Measurements from ENCODE around the gene PPP4R1.
"Not testable (repeated sequence)": the region's sequence is repeated elsewhere in the genome, so short reads cannot be mapped to it uniquely, and the experiment has no call there.

PPP4R1 gene

DNA sequence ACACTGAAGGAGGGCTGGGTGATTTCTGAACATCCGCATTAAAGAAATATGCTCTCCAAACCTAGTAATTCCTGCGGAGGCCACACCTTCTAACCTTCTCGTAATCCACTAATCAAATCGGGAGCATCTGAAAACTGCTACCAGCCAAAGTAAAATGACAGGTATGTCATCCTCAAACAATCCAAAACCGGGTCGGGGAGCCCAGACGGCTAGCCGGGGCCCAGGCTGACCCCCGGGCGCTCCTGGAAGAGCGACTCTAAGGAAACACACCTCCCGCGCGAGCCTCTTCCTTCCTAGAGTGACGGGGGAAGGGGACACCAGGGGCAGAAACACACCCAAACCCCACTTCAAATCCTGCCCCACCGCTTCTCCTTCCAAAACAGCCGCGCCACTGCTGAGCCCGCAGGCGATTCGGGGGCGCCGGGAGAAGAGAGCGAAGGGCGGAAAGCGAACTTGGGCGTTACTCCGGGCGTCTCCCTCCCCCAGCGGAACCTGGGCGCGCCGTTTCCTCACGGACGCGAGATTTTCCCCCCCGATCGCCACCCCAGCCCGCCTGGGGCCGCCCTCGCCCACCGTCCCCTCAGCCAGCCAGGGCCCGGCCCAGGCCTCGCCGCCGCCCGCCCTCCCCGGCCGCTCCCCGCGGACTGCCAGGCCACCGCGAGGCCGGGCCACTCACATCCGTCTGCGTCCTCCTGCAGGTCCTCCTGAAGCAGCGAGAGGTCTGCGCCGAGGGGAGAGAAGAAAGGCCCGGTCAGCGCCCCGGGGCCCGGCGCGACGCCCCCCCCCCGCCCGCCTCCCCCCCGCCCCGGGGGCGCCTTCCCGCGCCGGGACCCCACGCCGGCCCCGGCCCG, 584 bp downstream of the PPP4R1 start:
- peak overlapping the region; percentile 74 for H3K4me2 ChIP-seq
- H3K27me3 ChIP-seq: no peaks in the 10 kb centered on the region
- peaks cover 40% of the 10 kb centered on the region for H3K4me1 ChIP-seq
- H3K9me3 ChIP-seq: no peaks in the 10 kb centered on the region
- H3K9ac ChIP-seq: peak overlapping the region; percentile 96
- H4K20me1 ChIP-seq: peaks cover 49% of the 10 kb centered on the region
- TF ChIP-seq Cebpa-rat (IDR thresholded peaks at IDR 0.05): no peak
- peaks cover 22% of the 10 kb centered on the region for H3K36me3 ChIP-seq
- H3K27ac ChIP-seq: peak overlapping the region; percentile 94
- H3K4me3 ChIP-seq: peak overlapping the region; percentile 92

DNA sequence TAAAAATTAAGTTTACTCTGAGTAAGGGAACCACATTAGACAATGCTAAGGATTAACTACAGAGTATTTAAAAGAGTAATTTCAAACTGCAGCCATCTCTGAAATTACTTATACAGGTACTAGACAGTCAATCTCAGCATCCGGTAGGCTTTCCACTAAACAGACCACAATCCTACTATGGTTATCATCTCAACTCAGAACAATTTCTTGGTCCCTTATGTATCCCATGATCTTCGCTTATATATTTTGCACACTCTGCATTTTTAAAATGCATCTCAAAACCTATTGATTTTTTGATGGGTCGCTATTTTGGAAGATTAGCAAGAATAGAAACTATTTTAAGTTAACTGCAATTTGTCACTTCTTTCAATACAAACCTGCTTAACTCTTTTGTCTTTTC, 1.4 kb downstream of the PPP4R1 start:
- peaks cover 40% of the 10 kb centered on the region for H3K4me1 ChIP-seq
- H3K9ac ChIP-seq: peak overlapping the region; percentile 96
- peaks cover 27% of the 10 kb centered on the region for H3K36me3 ChIP-seq
- H3K4me3 ChIP-seq: peak overlapping the region; percentile 92
- H3K27ac ChIP-seq: 0 out of 2 replicates have a peak overlapping the region, but pooled peaks have one; percentile 94
- no peaks in the 10 kb centered on the region for H3K9me3 ChIP-seq
- peaks cover 57% of the 10 kb centered on the region for H4K20me1 ChIP-seq
- peak overlapping the region; percentile 74 for H3K4me2 ChIP-seq
- TF ChIP-seq Cebpa-rat (IDR thresholded peaks at IDR 0.05): no peak
- H3K27me3 ChIP-seq: no peaks in the 10 kb centered on the region

DNA sequence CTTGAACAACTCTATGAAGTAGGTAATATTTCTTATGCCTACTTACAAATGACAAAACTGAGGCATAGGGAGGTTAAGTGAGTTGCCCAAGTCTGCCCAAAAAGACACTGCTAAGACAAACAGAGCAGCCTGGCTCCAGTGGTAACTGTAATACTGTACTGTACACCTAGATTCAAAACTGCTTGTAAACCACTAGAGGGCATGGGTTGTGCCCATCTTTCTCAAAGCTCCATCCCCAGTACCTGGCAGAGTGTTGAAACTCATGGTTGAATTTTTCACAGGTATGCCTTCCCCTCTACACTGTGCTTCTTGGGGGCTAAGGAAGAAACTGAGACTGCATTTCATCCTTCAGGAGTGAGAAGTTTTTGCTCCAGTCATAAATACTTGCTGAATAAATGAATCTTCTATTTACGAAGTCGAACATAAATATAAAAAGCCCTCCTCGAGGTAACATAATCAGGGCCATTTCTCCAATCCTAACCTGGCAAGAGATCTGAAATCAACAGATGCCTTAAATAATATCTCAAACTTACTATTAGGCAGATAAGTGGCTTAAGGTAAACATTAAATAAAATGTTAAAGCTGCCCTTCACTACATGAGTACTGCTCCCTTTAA, 2.0 kb downstream of the PPP4R1 start:
- Histone ChIP-seq H3K27me3 (no peaks in the 10 kb centered on the region), H3K9me3 (no peaks in the 10 kb centered on the region), H3K4me3 (peak overlapping the region; percentile 92), H3K9ac (no peak overlapping the region), H3K36me3 (peaks cover 32% of the 10 kb centered on the region), H3K27ac (no peak overlapping the region), H4K20me1 (peaks cover 64% of the 10 kb centered on the region), H3K4me2 (peak overlapping the region; percentile 74), H3K4me1 (peaks cover 40% of the 10 kb centered on the region)
- no peak for TF ChIP-seq Cebpa-rat (IDR thresholded peaks at IDR 0.05)

DNA sequence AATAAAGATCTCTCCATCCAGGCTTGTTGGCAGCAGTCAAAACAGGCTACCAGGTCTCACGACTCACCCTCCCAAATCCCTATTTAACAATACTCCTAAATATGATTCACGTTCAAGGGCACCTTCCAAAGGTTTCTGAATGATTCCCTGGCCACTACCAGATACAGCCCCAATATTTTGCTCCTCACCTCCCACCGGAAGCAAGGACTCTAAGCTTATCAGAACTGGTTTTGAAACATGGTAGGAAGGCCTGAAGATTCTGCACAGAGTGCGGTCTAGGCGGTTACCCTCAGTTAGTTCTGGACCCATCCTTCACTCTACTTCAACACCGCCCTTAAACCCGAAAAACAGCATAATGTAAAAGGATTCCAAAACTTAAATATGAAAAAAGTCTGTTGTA, 5.2 kb downstream of the PPP4R1 start:
- no peak overlapping the region for H3K4me2 ChIP-seq
- no peak overlapping the region for H3K9ac ChIP-seq
- H3K4me3 ChIP-seq: no peak overlapping the region
- peaks cover 95% of the 10 kb centered on the region for H4K20me1 ChIP-seq
- peaks cover 38% of the 10 kb centered on the region for H3K4me1 ChIP-seq
- peaks cover 37% of the 10 kb centered on the region for H3K36me3 ChIP-seq
- H3K9me3 ChIP-seq: no peaks in the 10 kb centered on the region
- H3K27ac ChIP-seq: no peak overlapping the region
- no peak for TF ChIP-seq Cebpa-rat (IDR thresholded peaks at IDR 0.05)
- no peaks in the 10 kb centered on the region for H3K27me3 ChIP-seq

DNA sequence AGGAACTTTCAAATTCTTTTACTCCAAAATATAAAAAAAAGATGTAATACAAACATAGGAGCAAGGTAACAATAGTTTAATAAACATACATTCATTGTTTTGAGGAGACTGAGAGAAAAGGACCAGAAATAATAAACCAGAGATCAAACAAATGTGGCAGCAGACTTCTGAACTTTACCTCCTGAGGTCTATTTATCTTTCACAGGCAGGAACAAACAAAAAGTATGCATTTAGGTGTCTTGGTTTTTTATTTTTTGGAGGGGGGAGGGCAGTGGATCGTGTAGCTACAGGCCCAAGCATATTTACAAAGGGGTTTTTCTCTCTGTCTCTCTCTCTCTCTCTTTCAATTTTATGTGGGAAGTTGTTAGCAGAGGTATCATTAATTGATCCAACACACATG, 5.6 kb downstream of the PPP4R1 start:
- no peak overlapping the region for H3K9ac ChIP-seq
- H3K4me2 ChIP-seq: no peak overlapping the region
- peaks cover 37% of the 10 kb centered on the region for H3K36me3 ChIP-seq
- TF ChIP-seq Cebpa-rat (IDR thresholded peaks at IDR 0.05): no peak
- H3K9me3 ChIP-seq: no peaks in the 10 kb centered on the region
- peaks cover 100% of the 10 kb centered on the region for H4K20me1 ChIP-seq
- no peak overlapping the region for H3K27ac ChIP-seq
- no peak overlapping the region for H3K4me3 ChIP-seq
- peaks cover 40% of the 10 kb centered on the region for H3K4me1 ChIP-seq
- no peaks in the 10 kb centered on the region for H3K27me3 ChIP-seq

DNA sequence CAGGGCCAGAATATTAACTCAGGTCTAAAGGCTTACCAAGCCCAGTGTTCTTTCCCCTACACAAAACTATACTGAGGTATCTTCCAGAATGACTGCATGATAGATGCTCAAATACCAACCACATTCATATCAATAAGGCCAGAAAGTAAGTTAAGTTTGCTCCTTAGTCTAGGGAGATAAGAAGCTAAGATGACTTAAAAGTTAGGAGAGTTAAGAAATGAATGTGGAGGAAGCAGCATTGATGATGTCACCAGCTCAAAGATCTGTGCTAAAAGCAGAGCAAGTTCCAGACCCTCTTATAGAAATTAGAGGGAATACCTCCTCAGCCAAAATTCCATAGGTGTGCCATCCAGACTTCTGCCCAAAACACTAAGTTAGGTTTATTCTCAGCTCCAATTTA, 6.1 kb downstream of the PPP4R1 start:
- Histone ChIP-seq H4K20me1 (peaks cover 100% of the 10 kb centered on the region), H3K4me2 (no peak overlapping the region), H3K4me3 (no peak overlapping the region), H3K9ac (no peak overlapping the region), H3K27me3 (no peaks in the 10 kb centered on the region), H3K36me3 (peaks cover 41% of the 10 kb centered on the region), H3K9me3 (0 out of 2 replicates have a peak, but pooled peaks cover 3% of the 10 kb centered on the region), H3K27ac (no peak overlapping the region), H3K4me1 (peaks cover 39% of the 10 kb centered on the region)
- TF ChIP-seq Cebpa-rat (IDR thresholded peaks at IDR 0.05): no peak

DNA sequence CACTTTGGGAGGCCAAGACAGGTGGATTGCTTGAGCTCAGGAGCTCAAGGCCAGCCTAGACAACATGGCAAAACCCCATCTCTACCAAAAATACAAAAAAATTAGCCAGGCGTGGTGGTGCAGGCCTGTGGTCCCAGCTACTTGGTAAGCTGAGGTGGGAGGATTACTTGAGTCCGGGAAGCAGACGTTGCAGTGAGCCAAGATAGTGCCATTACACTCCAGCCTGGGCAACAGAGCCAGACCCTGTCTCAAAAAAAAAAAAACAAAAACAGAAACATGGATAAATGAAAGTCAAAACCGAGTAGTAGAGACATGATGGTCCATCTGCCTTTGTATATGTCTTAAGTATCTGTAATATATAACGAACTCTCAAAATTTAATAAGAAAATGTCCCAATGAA, 7.2 kb downstream of the PPP4R1 start:
- not testable (repeated sequence) for H3K4me2 ChIP-seq, H3K9ac ChIP-seq, H3K27me3 ChIP-seq, H3K9me3 ChIP-seq, H3K27ac ChIP-seq, H3K4me3 ChIP-seq
- peaks cover 48% of the 10 kb centered on the region for H3K36me3 ChIP-seq
- H4K20me1 ChIP-seq: peaks cover 89% of the 10 kb centered on the region
- H3K4me1 ChIP-seq: peaks cover 27% of the 10 kb centered on the region

DNA sequence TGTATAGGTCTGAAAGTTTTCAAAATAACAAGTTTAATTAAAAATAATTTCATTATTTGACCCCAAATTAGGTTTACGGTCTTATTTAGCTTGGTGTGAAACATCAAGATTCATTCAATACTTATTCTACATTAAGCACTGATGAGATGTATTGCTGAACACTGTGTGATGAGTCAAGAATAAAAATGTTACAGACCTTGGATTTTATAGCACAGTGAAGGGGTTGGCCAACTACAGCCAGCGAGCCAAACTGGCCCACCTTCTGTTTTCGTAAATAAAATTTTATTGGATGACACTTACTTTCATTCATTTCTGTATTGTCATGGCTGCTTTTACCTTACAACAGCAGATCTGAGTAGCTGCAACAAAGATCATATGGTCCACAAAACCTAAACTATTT, 8.3 kb downstream of the PPP4R1 start:
- Histone ChIP-seq H4K20me1 (peaks cover 78% of the 10 kb centered on the region), H3K27ac (no peak overlapping the region), H3K27me3 (no peaks in the 10 kb centered on the region), H3K9me3 (peaks cover 19% of the 10 kb centered on the region), H3K9ac (no peak overlapping the region), H3K4me3 (no peak overlapping the region), H3K4me1 (peaks cover 17% of the 10 kb centered on the region), H3K36me3 (peaks cover 46% of the 10 kb centered on the region), H3K4me2 (no peak overlapping the region)
- TF ChIP-seq Cebpa-rat (IDR thresholded peaks at IDR 0.05): no peak

DNA sequence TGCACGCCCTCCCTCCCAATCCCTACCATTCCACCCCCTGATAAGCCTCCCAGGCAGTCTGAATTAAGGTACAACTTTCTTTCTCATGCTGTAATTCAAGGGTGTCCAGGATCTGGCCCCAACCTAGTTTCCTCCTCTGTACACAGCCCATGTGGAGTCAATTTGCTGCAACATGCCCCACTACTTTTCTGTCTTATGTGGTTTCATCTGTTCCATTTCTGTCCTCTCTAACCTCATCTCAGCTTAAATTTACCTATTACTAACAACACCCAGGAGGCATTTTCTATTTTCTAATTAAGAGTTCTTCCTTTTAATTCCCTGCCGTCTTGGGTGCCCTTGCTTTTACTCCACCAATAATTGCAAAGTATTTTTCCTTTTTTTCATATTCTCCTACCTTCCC, 10.0 kb downstream of the PPP4R1 start:
- Histone ChIP-seq H3K9me3 (peaks cover 36% of the 10 kb centered on the region), H3K36me3 (peaks cover 52% of the 10 kb centered on the region), H3K4me3 (no peak overlapping the region), H4K20me1 (peaks cover 61% of the 10 kb centered on the region), H3K27me3 (no peaks in the 10 kb centered on the region), H3K4me2 (peak overlapping the region; percentile 48), H3K9ac (no peak overlapping the region), H3K27ac (no peak overlapping the region), H3K4me1 (peaks cover 17% of the 10 kb centered on the region)
- no peak for TF ChIP-seq Cebpa-rat (IDR thresholded peaks at IDR 0.05)

DNA sequence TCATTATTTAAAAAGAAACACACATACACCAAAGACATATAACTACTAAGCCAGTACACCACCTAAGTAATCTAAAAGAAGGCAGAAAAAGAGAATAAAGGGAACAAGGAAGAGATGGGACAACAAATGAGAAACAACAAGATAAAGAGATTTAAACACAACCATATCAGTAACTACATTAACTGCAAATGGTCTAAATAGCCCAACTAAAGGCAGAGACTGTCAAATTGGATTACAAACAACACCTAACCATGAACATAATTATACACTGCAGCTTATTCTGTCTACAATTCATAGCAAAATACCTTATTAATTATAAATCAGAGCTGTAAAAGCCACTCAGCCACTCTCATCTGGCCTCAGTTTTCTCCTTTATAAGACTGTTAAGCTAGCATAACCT, 15.0 kb downstream of the PPP4R1 start:
- no peak overlapping the region for H3K27ac ChIP-seq
- H3K4me2 ChIP-seq: no peak overlapping the region
- H3K27me3 ChIP-seq: no peaks in the 10 kb centered on the region
- no peak overlapping the region for H3K4me3 ChIP-seq
- H3K9me3 ChIP-seq: peaks cover 62% of the 10 kb centered on the region
- peaks cover 49% of the 10 kb centered on the region for H4K20me1 ChIP-seq
- peaks cover 3% of the 10 kb centered on the region for H3K4me1 ChIP-seq
- peaks cover 58% of the 10 kb centered on the region for H3K36me3 ChIP-seq
- H3K9ac ChIP-seq: no peak overlapping the region
- no peak for TF ChIP-seq Cebpa-rat (IDR thresholded peaks at IDR 0.05)

All from BLaER1 (cell line).